Measurements from ENCODE around the gene LCAT.

The LCAT gene

GRCh38 chr16:67963292-67963661 lies 19.4 kb upstream of the LCAT start:
- no peak overlapping the region for H3K4me3 Mint-ChIP-seq
- no peaks in the 10 kb centered on the region for H3K27me3 Mint-ChIP-seq
- no peaks in the 10 kb centered on the region for H3K9me3 Mint-ChIP-seq
- peaks cover 17% of the 10 kb centered on the region for H3K4me1 Mint-ChIP-seq (ENCODE audit: low read depth)
- no peak for DNase-seq
- peaks cover 54% of the 10 kb centered on the region for H3K36me3 Mint-ChIP-seq (ENCODE audit: low read depth)
- no peak overlapping the region for H3K27ac Mint-ChIP-seq

DNA sequence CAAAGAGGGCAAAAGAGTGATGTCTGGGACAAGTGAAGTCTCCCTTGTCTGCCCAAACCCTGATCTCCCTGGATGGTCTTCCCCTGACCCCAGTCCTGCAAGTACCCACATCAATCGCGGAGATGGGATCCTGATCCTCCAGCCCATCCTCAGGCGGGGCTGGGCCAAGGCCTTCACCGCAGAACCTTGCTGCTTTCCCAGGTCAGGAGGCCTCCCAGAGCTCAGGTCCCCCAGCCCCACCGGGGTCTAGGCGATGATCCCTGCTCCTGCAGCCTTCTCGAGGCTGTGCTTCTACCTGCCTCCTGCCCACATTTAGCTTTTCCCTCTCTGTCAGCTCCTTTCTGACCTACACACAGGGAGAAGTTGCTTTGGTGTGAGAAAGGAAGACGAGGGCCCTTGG lies 18.2 kb upstream of the LCAT start:
- Mint-ChIP-seq H3K9me3 (no peaks in the 10 kb centered on the region), H3K4me3 (no peak overlapping the region), H3K36me3 (ENCODE audit: low read depth) (peaks cover 57% of the 10 kb centered on the region), H3K4me1 (ENCODE audit: low read depth) (peaks cover 12% of the 10 kb centered on the region), H3K27ac (no peak overlapping the region), H3K27me3 (no peaks in the 10 kb centered on the region)
- no peak for DNase-seq

DNA sequence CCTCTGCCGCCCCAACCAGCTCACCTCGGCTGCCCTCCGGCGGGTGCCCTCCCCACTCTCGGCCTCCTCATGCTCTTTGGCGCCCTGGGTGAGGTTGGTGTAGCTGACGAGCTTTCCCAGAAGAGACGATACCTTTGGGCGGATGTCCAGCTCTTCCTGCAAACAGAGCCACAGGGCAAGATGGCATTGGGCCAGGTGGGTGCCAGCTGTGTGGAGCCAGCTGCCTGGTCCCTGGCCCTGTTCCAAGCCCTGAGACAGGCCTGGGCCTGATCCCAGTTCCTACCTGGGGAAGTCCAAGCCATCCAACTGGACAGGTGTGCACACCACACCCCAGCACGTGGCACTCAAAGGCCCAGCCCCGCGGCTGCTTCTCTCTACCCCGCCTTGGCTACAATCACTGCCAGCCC lies 17.6 kb upstream of the LCAT start:
- H3K27ac Mint-ChIP-seq = no peak overlapping the region
- H3K4me1 Mint-ChIP-seq (ENCODE audit: low read depth) = peaks cover 6% of the 10 kb centered on the region
- no peak for DNase-seq
- H3K27me3 Mint-ChIP-seq = no peaks in the 10 kb centered on the region
- peaks cover 56% of the 10 kb centered on the region for H3K36me3 Mint-ChIP-seq (ENCODE audit: low read depth)
- H3K4me3 Mint-ChIP-seq = no peak overlapping the region
- no peaks in the 10 kb centered on the region for H3K9me3 Mint-ChIP-seq

DNA sequence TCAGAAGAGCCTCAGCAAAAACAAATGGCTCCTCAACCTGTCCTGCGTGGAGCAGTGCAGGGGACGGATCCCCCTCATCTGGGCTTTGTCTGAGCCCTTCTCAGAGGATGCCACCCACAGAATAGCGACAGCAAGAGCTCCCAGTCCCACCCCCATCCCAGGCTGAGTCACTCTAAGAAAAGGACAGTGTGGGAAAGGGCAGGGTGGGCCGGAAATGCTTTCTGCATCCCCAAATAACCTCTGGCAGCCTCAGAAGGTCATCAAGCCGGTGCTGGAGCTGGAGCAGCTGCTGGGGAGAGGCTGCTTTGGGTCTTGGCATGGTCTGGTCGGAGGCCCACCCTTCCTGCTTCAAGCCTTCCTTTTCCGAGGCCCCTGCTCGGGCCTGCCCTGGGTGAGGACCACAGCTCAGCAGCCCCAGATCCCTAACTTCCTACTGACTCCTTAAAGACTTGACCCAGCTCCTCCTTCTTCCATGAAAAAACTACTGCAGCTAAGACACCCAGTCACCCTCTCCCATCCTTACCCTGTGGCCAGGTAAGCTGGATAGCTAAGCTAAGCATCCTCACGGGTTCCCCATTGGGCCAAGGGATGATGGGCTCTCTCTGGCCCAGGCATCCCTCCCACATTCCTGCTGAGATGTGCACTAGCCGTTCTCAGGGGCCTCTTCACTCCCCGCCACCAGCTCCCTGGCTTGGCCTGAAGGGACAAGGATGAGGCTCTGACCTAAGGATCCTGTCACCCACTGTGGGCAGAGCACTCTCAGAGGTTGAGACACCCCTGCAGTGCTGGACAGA lies 15.8 kb upstream of the LCAT start:
- H3K27ac Mint-ChIP-seq = no peak overlapping the region
- DNase-seq = no peak
- H3K36me3 Mint-ChIP-seq (ENCODE audit: low read depth) = peaks cover 67% of the 10 kb centered on the region
- no peaks in the 10 kb centered on the region for H3K27me3 Mint-ChIP-seq
- no peak overlapping the region for H3K4me3 Mint-ChIP-seq
- H3K9me3 Mint-ChIP-seq = no peaks in the 10 kb centered on the region
- no peaks in the 10 kb centered on the region for H3K4me1 Mint-ChIP-seq (ENCODE audit: low read depth)

DNA sequence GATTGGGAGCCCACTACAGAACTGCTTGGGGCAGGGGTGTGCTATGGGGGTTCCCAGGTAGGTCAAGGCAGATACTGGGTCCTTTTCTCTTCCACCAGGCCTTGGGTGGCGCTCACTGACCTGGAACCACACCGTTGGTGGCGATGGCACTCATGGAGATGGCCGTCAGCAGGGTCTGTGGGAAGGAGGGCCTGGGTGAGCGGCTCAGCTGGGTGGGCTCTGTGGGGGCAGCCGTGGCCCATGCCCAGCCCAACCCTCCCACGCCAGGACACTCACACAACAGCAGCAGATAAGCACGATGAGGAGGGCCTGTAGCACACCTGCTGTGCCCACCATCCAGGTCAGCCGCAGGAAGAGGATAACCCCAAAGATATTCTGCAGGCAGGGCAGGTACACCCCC lies 13.7 kb upstream of the LCAT start:
- Mint-ChIP-seq H3K4me1 (ENCODE audit: low read depth) (no peaks in the 10 kb centered on the region), H3K36me3 (ENCODE audit: low read depth) (peaks cover 74% of the 10 kb centered on the region), H3K27me3 (no peaks in the 10 kb centered on the region), H3K27ac (no peak overlapping the region), H3K9me3 (no peaks in the 10 kb centered on the region), H3K4me3 (no peak overlapping the region)
- DNase-seq = no peak

GRCh38 chr16:67954421-67955196 lies 10.7 kb upstream of the LCAT start:
- H3K4me3 Mint-ChIP-seq = no peak overlapping the region
- H3K27ac Mint-ChIP-seq = no peak overlapping the region
- H3K36me3 Mint-ChIP-seq (ENCODE audit: low read depth) = peaks cover 69% of the 10 kb centered on the region
- no peaks in the 10 kb centered on the region for H3K9me3 Mint-ChIP-seq
- H3K4me1 Mint-ChIP-seq (ENCODE audit: low read depth) = peaks cover 1% of the 10 kb centered on the region
- no peak for DNase-seq
- H3K27me3 Mint-ChIP-seq = no peaks in the 10 kb centered on the region

GRCh38 chr16:67953641-67954375 lies 9.9 kb upstream of the LCAT start:
- Mint-ChIP-seq H3K9me3 (no peaks in the 10 kb centered on the region), H3K36me3 (ENCODE audit: low read depth) (peaks cover 62% of the 10 kb centered on the region), H3K27ac (no peak overlapping the region), H3K27me3 (no peaks in the 10 kb centered on the region), H3K4me3 (no peak overlapping the region), H3K4me1 (ENCODE audit: low read depth) (peaks cover 1% of the 10 kb centered on the region)
- no peak for DNase-seq

DNA sequence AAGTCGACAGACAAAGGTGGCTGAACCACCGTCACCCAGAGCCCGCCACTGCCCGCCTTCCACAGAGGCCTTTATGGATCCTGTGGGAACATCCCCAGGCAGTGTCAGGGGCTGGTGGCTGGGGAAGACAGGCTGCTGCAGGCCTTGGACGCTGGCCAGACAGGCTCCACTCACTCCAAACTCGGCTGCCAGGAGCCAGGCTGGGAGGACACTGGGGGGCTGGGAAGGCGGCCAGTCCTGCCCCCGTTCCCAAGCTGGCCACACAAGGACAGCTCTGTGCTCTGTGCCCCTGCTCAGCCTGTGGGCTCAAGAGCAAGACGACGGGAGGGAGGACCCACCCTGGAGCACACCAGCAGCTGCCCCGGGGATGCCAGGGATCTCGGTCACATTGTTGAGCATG lies 7.6 kb upstream of the LCAT start:
- no peak for DNase-seq
- Mint-ChIP-seq H3K27ac (no peak overlapping the region), H3K4me3 (no peak overlapping the region), H3K9me3 (no peaks in the 10 kb centered on the region), H3K4me1 (ENCODE audit: low read depth) (peaks cover 1% of the 10 kb centered on the region), H3K36me3 (ENCODE audit: low read depth) (peaks cover 65% of the 10 kb centered on the region), H3K27me3 (no peaks in the 10 kb centered on the region)

- no peaks in the 10 kb centered on the region for H3K9me3 Mint-ChIP-seq
- DNase-seq = no peak
- H3K27me3 Mint-ChIP-seq = no peaks in the 10 kb centered on the region
- no peak overlapping the region for H3K27ac Mint-ChIP-seq
- peaks cover 71% of the 10 kb centered on the region for H3K36me3 Mint-ChIP-seq (ENCODE audit: low read depth)
- no peak overlapping the region for H3K4me3 Mint-ChIP-seq
- peaks cover 1% of the 10 kb centered on the region for H3K4me1 Mint-ChIP-seq (ENCODE audit: low read depth)
These were observed 6.5 kb upstream of the LCAT start for GRCh38 chr16:67950335-67950843.

DNA sequence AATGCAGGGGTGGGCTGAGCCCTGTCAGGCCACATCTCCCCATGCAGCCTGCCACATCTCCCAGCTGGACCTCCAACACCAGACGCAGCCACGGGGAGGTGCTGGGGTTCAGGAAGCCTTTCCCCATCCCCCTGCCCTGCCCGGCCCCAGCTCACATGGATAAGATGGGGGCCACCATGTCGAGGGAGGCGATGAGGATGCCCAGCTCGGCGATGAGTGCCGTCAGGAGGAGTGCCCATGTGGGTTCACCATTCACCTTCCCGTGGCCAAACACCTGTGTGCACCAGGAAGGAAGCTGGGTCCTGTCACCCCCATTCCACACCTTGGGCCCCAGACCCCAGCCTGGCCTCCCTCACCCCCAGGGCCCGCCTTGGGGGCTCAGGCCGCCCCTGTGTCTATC lies 5.7 kb upstream of the LCAT start:
- Mint-ChIP-seq H3K4me3 (no peak overlapping the region), H3K9me3 (no peaks in the 10 kb centered on the region), H3K36me3 (ENCODE audit: low read depth) (peaks cover 72% of the 10 kb centered on the region), H3K27ac (no peak overlapping the region), H3K4me1 (ENCODE audit: low read depth) (peaks cover 1% of the 10 kb centered on the region), H3K27me3 (no peaks in the 10 kb centered on the region)
- DNase-seq = no peak

DNA sequence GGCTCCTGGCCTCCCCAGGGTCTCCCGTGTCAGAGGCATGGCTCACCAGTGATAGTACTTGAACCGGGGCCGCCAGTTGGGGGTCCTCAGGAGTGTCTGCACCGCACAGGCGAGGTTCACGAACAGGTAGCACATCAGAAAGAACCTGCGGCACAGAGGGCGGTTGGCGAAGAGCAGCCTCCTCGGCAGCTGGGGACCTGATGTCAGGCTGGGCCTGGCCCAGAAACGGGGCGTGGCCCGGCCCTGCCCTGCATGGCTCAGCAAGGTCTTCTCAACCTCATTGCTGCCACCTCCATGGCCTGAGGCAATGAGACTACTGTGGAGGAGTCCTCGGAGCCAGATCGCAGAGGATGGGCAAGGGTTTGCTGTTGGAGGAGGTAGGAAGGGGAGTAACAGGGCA lies 4.1 kb upstream of the LCAT start:
- no peak for DNase-seq
- Mint-ChIP-seq H3K9me3 (no peaks in the 10 kb centered on the region), H3K4me3 (no peak overlapping the region), H3K36me3 (ENCODE audit: low read depth) (peaks cover 73% of the 10 kb centered on the region), H3K4me1 (ENCODE audit: low read depth) (peaks cover 1% of the 10 kb centered on the region), H3K27me3 (no peaks in the 10 kb centered on the region), H3K27ac (peak overlapping the region; percentile 53)

DNA sequence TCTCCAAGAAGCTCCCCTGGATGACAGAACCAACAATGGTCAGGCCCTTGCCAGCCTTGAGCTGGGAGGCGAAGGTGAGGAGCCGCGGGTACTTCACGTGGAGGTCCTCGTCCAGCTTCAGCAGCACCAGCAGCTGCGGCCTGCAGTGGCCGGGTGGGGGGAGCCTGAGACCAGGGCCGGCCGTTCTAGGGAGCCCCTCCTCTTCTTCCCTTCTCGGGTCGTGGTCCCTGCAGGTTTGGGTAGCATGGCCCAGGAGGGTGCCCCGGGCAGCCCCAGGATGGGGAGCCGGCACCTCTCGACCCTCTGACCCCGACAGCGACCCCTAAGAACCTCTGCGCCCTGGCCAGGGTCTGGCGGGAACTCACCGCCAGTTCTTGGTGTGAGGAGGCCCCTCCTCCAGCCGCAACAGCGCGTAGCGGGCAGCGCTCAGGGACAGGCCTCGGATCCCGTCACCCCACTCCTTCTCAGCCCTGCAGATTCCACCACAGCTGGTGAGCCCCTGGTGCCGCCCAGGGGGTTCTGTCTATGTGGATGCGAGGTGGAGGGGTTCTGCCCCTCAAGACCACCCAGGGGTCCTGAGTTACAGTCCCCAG lies 3.1 kb upstream of the LCAT start:
- peaks cover 81% of the 10 kb centered on the region for H3K36me3 Mint-ChIP-seq (ENCODE audit: low read depth)
- H3K4me1 Mint-ChIP-seq (ENCODE audit: low read depth) = peaks cover 2% of the 10 kb centered on the region
- H3K27ac Mint-ChIP-seq = no peak overlapping the region
- H3K27me3 Mint-ChIP-seq = no peaks in the 10 kb centered on the region
- H3K4me3 Mint-ChIP-seq = no peak overlapping the region
- H3K9me3 Mint-ChIP-seq = no peaks in the 10 kb centered on the region
- DNase-seq = no peak

- Mint-ChIP-seq H3K4me3 (no peak overlapping the region), H3K27ac (no peak overlapping the region)
These were observed 2.2 kb upstream of the LCAT start for GRCh38 chr16:67946128-67946569.

DNA sequence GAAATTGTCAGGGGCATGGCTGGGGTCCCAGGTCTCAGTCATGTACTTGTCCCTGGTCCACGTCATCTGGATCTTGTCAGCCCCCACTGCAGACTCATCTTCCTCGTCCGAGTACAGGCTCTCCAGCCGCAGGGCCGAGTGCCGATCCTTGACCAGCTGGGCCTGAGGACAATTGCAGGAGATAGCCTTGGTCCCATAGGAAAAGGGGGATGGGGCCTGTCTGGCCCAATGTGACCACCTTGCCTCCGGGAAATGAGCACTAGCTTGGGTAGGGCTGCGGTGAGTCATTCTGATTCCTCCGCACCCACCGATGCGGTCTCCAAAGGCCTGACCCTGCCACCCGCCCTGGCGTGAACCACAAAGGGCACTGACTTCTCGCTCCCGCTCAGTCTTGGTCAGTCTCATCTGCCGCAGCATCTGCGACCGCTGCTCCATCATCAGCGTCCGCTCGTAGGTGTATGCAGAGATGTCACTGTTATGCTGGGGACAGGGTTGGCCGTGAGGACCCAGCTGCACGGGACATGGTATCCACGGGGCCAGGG lies 1.5 kb upstream of the LCAT start:
- no peak for DNase-seq
- peaks cover 12% of the 10 kb centered on the region for H3K4me1 Mint-ChIP-seq (ENCODE audit: low read depth)
- H3K27me3 Mint-ChIP-seq = no peaks in the 10 kb centered on the region
- no peak overlapping the region for H3K4me3 Mint-ChIP-seq
- no peak overlapping the region for H3K27ac Mint-ChIP-seq
- peaks cover 76% of the 10 kb centered on the region for H3K36me3 Mint-ChIP-seq (ENCODE audit: low read depth)
- H3K9me3 Mint-ChIP-seq = no peaks in the 10 kb centered on the region

More at GRCh38 chr16:67946128-67946569, 2.2 kb upstream of the LCAT start:
- H3K27me3 Mint-ChIP-seq = no peaks in the 10 kb centered on the region
- H3K4me1 Mint-ChIP-seq (ENCODE audit: low read depth) = peaks cover 10% of the 10 kb centered on the region
- peaks cover 78% of the 10 kb centered on the region for H3K36me3 Mint-ChIP-seq (ENCODE audit: low read depth)
- no peak for DNase-seq
- H3K9me3 Mint-ChIP-seq = no peaks in the 10 kb centered on the region
